CD4-positive, alpha-beta T cell treated with Interleukin-21 for 1 hour (primary cell): ENCODE results near the gene ZCCHC7.
A peak's percentile ranks its signal among the peaks of the same experiment; 100 is the strongest.

Experiments used
- DNase-seq: peaks from one replicate; pipeline ENCODE4 v3.0.0-alpha.2; 2020

Gene ZCCHC7

DNA sequence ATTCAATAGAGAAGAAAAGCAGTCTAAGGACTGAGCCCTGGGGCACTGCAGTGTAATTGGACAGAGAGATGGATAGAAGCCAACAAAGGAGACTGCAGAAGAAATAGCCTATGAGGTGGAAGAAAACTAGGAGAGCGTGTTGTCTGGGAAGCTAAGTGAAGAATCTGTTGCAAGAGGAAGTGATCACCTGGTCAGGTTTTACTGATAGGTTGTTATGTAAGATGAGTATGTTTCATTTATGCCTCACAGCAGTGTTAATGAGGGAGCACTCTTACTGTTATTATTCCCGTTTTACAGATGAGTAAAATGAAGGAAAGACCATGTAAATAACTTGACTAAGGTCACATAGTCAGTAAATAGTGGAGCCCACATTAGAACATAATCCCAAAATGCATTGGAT lies 222.1 kb downstream of the ZCCHC7 start:
- DNase-seq, result no peak

DNA sequence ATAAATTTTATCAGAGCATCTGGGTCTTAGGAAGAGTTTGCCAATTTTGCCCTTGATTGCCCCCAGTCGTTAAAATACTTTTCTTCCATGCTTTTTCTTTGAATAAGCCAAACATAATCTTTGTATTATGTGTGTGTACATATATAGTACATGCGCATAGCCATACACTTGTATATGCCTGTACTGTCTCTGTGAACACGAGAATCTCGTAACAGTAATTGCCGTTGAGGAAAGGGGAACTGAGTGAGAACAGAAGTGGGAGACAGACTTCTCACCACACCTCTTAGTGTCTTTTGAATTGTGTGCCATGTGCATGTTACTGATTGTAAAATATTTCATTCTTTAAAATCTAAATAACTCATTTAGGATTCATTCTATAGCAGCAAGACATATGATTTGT lies 222.5 kb downstream of the ZCCHC7 start:
- DNase-seq, result no peak

DNA sequence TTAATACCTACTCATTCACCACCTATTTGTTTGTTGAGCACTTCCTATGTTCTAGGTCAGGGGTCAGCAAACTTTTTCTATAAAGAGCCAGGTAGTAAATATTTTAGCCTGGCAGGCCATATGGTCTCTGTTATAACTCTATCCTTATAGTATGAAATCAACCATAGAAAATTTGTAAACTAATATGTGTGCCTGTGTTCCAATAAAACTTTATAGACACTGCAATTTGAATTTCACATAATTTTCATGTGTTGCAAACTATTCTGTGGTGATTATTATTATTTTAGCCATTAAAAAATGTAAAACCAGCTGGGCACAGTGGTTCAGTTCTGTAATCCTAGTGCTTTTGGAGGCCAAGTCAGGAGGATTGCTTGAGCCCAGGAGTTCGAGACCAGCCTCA lies 223.3 kb downstream of the ZCCHC7 start:
- no peak for DNase-seq

DNA sequence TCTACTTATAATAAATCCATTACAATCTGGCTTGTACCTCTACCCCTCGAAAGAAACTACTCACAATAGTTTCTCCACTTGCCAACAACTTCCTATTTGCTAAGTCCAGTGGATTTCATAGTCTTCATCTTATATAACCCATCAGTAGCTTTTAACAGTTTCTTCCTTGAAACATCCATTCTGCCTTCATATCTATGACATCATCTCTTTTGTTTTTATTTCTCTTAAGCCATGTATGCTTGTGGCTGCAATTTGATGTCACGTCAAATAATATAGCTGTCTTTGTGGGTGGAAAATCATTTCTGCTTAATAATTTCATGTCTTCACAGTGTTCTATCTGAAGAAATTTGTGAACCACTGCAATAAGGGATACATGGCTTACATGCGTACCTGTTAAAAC lies 224.7 kb downstream of the ZCCHC7 start:
- DNase-seq, result no peak

DNA sequence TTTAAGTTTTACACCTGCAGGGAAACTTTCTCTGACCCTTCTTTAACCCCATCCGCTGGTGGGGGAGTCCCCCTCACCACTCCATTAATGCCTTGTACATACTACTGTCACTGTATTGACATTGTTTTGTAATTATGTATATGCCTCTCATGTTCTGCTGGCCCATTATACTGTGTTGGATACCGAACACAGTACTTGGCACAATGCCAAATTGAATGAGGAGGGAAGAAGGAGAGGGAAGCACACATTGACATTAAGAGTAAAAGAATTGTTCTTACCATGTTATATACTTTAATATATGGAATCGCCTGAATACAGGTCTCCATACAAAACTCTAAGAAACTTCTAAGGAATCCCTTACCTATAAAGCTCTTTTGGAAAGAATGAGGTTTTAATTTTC lies 228.5 kb downstream of the ZCCHC7 start:
- DNase-seq, result no peak

DNA sequence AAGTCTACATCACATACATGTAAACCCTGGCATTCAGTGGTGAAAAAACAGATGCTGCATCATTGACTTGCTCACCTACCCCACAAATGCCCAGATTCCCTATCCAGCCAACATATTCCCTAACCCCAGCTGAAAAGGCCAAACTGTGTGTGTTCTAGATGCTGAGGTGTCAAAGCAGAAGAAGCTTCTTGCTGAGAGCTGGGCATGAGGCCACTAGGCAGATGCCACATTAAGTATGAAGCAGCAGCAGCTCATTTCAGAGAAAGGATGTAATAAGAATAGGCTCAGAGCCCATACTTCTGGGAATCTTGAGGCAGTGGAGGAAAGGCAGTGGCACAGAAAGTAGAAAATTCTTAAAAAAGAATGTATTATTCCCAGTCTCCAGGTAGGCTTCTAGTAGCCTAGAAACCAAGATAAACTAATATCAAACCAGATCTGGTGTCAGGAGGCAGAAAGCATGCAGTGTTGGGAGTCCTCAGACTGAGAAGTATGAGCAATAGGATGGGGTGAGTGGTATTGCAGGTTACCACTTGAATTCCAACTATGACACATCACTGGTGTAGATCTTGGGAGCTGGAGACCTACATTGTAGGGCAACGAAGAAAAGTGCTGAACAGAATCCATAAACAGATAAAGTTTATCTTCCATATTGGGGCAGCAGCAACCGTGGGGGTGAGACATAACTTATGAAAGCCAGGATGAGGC lies 230.3 kb downstream of the ZCCHC7 start:
- no peak for DNase-seq

DNA sequence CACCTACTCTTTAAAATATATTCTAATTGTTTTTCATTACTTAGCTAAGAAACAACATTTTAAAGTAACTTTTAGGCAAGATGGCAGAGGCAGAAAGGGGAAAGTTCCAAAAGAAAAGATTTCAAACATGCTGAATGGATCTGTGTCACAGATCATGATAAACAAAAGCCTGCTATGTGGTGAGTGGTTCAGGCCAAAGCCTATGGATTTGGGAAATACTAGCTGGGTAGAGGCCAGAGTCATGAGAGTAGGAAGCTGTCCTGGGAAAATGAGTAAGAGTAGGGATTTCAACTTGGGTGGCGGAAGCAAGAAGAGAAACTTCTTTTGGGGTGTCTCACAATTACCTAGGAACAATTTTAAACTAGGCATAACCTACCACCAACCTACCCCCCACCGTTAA lies 233.4 kb downstream of the ZCCHC7 start:
- no peak for DNase-seq

DNA sequence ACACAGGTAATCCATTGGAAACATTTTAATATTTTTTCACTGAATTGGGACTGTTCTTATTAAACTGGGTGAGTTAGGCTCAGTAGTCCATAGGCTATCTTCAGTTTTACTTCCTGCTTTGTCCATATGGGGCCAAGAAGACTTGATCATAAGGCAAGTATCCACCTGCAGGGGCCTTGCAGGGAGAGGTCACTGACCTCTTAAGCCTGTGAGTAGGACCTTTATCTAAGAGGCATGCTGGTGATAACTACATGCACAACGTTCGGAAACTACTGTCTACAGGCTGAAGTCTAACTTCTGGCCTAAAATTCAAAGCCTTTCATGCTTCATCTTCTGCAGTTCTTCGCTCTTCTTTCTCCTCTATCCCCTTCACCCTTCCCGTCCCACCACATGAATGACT lies 242.1 kb downstream of the ZCCHC7 start:
- DNase-seq, result no peak

DNA sequence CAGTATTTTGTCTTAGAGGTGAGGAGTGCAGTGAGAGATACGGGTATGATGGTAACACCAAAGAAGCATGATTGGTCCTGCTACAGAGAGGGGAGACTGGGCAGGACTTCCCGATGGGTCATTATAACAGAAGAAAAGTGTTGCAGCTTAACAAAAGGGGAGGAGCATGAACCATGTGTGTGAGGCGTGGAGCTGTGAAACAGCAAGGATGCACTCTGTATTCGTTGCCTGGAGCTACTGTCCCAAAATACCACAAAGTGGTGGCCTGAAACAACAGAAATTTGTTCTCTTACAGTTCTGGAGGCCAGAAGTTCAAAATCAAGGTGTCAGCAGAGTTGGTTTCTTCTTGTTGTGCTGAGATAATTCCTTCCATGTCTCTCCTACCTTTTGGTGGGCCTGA lies 242.8 kb downstream of the ZCCHC7 start:
- DNase-seq, result no peak

DNA sequence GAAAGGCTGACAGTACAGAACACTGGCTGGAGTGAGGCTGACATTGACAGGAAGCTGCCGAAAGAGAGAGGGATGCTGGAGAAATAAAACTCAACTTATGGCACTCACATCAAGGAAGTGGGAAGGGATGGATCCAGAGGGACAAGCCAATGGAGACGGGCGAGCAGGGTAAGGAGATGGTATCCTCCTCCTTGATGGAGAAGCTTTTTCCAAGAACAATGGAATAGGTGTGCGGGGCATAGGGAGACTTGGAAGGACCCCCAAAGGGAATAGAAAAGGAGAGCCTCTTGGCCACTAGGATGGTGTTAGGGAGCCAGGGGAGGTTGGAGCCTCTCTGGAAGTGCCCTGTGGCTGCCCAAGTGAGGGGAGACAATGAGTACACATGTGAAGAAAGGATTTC lies 243.8 kb downstream of the ZCCHC7 start:
- DNase-seq, result no peak

DNA sequence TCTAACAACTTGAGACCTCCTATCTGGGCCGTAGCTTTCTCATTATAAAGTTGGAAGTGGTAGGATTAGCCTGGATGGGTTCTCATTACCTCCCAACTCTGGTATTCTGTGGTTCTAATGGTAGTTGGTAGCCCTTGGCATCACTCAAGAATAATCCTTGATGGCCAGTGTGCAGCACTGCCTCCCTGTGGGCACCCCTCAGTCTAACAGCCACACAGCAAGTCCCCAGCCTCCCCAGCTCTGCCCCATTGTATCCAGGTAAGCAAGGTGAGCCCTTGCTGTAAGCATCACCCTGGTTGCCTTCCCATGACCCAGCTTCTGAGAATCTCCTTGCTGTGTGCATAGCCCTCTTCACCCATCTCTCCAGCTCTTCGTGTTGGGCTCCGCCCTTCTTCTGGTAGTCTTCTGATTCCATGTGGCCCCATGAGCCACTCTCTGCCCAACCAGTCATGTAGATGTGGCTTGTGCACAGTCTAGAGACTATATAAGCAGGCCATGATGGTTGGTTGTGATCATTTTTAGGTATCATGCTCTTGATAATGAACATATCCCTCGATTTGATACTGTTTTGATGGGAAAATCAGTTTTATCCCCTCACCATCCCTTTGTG lies 244.5 kb downstream of the ZCCHC7 start:
- peak; percentile 3 for DNase-seq

DNA sequence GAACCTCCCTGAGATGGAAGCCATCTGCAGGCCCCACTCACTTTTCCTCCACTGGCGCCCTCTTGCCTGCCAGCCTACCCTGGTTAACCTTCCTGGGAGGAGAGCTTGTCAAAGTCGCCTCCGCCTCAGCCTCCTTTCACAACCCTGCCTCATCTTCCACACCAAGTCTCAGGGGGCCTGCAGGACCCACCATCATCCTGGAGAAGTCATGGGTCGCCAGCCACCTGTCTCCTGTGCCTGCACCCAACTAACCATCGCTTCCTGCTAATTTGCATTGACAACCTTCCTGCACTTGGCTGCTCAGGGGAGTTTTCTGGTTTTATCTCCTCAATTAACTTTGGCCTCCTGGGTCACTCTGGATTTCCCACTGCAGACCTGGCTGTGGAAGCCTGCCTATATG lies 249.3 kb downstream of the ZCCHC7 start:
- no peak for DNase-seq

DNA sequence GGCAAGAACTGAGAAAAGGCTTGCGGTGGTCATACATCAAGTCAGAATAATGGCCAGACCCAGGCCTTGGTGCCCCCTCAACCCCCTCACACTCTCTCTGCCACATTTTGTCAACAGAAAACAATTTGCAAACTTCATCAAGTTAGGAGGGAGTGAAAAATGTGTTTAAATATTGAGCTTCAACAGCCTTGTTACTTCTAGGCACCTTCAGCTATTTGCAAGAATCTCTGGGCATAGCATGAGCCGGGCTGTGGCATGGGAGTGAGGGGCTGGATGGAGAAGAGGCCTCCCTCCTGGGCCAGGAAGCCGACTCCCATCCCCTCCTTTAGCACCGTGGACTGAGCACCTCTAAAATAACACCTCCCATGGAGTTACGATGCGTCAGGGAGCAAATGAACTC lies 249.9 kb downstream of the ZCCHC7 start:
- no peak for DNase-seq

DNA sequence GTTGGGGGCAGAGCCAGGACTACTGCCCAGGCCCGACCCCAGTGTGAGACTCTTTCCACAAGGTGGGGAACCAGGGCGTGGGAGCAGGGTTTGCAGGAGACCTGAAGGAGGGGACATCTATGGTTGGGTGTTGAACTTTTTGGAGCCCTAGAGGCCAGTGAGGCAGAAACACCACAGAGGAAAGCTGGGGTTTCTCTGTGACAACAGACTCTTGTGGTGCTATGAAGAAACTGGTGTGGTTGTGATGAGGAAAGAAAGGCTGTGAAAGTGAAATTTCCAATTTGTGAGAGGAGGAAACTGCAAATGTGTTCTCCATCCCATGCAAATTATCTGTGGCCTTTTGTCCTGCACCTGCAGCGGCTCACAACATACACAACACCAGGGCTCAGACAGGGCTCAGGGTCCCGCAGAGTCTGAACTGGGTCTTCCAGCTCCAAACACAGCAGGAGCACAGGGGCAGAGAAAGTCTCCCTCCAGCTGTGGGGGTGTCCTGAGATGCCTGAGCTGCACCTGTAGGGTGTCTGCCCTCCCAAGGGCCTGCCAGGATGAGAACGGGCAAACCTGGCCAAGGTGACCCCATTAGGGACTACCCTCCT lies 250.7 kb downstream of the ZCCHC7 start:
- DNase-seq, result no peak

DNA sequence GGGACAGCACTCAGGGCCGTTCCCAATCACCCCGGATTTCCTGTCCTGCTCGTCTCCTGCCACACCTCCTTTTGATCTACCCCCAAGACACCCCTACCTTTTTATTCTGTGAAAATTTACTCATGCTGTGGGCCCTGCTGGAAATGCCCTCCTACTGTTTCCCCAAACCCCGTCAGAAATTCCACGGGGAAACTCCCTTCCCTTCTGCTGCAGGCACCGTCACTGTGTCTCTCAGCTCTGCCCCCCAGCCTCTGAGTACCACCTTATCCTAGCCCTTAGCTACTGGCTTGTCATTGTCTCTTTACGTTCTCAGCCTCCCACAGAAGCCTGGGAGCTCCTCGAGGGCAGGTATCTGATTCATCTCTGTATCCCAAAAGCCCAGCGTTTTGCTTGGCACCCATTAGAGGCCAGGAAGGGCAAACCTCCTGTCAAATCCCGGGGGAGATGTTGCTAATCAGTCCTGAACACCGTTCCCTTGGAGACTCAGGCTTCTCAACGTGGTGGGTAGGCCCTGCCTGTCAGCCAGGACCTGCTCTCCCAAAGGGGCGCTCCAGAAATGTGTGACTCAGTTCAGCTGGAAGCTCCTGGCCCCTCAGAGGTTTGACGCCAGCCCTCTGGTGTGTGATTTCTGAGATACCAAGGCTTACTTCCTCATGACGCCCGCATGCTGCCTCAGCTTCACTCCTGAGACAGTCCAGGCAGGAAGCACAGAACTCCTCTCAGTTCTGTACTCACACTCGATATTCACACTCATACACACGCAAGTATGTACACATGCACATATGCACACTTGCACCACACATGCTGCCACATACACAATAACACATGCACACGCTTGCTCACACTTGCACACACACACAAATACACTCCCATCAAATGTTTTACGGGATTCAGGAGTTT lies 251.4 kb downstream of the ZCCHC7 start:
- DNase-seq, result no peak

DNA sequence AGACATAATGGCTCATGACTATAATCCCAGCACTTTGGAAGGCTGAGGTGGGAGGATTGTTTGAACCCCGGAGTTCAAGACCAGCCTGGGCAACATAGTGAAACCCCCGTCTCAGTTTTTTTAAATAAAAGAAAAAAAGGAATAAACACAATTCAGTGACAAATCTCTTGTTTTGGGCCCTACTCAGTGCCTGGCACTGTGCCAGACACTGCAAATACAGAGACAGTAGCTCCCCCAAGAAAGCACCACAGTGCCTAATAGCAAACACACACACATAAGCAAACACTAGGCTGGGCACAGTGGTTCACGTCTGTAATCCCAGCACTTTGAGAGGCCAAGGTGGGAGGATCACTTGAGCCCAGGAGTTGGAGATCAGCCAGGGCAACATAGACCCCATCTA lies 252.5 kb downstream of the ZCCHC7 start:
- no peak for DNase-seq

DNA sequence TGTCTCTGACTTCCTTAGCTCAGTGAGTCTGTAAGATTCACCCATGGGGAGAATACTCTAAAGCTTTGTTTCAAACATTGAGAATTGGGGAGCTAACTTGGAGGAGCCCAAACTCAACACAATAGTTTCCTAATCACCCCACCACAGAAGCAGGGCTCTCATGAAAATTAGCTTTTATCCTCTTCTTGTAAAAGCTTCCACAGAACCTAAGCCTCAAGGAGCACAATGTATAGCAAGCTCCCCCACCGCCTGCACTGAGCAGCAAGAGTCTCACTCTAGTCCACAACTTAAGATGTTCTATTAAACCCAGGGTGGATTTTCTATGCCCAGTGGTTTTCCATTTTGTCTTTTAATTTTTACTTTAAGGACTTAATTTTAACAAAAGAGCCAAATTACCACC lies 253.2 kb downstream of the ZCCHC7 start:
- DNase-seq, result no peak

DNA sequence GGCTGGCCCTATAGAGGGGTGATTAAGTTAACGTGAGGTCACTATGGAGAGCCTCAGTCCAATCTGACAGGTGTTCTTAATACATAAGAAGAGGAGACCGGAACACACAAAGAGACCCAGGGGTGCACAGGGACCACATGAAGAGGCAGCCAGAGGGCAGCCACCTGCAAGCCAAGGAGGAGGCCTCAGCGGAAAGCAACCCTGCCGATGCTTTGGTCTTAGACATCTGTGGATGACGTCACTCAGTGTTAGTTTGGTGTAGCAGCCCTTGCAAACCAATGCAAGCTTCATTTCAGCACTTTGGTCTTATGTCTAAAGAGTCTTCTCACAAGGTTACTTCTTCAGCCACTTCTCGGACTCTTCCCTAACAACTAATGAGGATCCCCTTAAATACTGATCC lies 254.5 kb downstream of the ZCCHC7 start:
- no peak for DNase-seq

DNA sequence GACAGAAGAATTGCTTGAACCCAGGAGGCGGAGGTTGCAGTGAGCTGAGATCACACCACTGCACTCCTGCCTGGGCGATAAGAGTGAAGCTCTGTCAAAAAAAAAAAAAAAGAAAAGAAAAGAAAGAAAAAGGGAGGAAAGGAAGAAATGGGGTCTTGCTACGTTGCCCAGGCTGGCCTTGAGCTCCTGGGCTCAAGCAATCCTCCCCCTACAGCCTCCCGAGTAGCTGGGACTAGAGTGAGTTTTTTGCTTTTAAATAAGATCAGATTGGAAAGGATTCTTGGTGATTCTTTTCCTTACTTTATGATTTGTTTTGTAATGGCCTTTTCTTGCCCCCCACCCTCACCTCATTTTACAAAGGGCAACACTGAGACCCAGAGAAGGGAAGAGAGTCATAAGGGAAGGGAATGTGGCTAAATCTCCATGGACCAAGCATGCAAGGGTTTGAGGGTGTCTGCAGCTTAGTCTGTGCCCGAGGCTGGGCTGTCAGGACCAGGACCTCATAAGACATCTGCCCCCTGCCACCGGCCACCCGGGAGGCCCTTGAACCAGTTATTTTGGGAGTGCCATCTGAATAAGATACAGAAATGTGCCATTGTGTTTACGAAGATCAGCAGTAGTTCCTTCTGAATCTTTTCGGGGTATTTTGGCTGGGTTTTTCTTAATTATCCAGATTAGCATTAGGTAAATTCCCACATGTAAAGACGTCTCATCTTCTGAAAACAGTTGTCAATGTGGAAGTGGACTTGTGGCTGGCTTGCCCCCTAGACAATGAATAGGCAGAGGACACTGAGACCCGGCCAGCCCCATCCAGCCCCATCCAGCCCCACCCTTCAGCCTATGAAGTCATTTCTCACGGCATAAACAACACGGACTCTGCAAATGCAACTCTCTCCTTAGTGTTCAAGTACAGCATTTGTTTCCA lies 257.6 kb downstream of the ZCCHC7 start:
- no peak for DNase-seq

DNA sequence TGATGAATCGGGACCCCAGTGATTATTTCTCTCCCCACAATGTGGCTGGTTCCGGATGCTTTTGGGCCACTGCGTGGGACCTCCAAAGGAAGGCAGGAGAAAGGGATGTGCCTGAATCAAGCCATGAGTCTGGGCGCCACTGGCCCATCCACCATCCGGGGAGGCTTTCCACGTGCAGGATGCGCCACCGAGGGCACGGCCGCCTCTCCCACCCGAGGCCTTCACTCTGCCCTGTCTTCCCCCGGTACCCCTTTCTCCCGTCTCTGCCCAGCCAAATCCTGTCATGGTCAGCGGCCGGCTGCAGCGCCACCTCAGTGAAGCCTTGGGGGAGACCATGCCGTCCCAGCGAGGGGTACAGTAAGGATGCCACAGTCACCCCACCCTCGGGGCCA lies 258.2 kb downstream of the ZCCHC7 start:
- no peak for DNase-seq

DNA sequence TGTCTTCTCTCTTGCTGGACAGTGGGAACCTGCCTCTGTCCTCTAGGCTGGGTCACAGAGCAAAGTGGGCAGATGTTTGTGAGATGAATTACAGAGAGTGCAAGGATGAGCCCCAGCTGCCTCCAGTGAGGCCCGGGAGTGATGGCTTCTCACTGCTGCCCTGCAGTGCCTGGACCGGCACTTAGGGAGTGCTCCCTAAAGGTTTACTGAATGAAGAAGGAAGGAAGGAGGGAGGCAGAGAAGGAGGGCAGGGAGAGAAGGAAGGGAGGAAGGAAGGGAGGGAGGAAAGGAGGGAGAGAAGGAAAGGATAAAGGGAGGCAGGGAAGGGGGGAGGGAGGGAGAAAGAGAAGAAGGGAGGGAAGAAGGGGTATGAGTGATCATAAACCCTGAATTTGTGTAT lies 259.5 kb downstream of the ZCCHC7 start:
- no peak for DNase-seq

DNA sequence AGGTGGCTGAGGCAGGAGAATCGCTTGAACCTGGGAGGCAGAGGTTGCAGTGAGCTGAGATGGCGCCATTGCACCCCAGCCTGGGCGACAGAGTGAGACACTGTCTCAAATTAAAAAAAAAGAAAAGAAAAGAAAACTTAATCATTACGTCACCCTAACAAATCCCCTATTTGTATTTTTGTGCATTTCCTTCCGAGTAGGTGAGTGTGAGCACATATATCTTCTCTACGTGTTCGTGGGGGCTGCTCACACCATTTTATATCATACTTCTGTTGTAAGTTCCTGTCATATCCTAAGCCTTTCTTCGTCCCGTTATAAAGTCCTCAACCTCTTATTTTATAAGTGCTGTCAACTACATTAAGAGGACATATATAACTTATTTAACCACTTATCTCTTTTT lies 260.2 kb downstream of the ZCCHC7 start:
- DNase-seq, result no peak
